CD14-positive monocyte (primary cell): ENCODE results near the gene H19. TPM values are rescaled to one million over a fixed set of nuclear protein-coding genes. Genes with fewer than 3 reads are reported as not detected.

ENCODE experiments used
- DNase-seq, 3 donors: peaks; one replicate each; pipeline ENCODE4 v3.0.0-alpha.2; 2011 to 2022
- H2AFZ ChIP-seq: 2 replicates; pipeline ENCODE4 v1.6.0; 2012; ENCODE audit warnings: mild to moderate bottlenecking, low read depth, low read length, inconsistent platforms; ENCODE audit not compliant: insufficient read depth, poor library complexity, severe bottlenecking
- H3K27ac ChIP-seq, 2 donors: 1 replicate in 1 of 2; 2 replicates in 1 of 2; pipeline ENCODE4 v1.5.1; 2012 to 2013; ENCODE audit warnings: low read length in 2 of 2, control low read depth in 1 of 2, inconsistent platforms in 1 of 2, low read depth in 1 of 2, mild to moderate bottlenecking in 1 of 2
- H3K27me3 ChIP-seq, 2 donors: one replicate each; pipeline versions ENCODE4 v1.6.0 to v1.6.1; 2011 to 2013; ENCODE audit warnings: low read length in 2 of 2; ENCODE audit not compliant: control insufficient read depth in 2 of 2, insufficient read depth in 2 of 2
- H3K36me3 ChIP-seq, 2 donors: replicated peaks in 1 of 2; 1 replicate in 1 of 2; 2 replicates in 1 of 2; pipeline versions ENCODE4 v1.5.1 to v1.6.1; 2012 to 2013; ENCODE audit warnings: low read length in 2 of 2, control low read depth in 1 of 2, inconsistent platforms in 1 of 2, mild to moderate bottlenecking in 1 of 2; ENCODE audit not compliant: insufficient read depth in 2 of 2, control insufficient read depth in 1 of 2
- H3K4me1 ChIP-seq, 2 donors: 1 replicate in 1 of 2; 2 replicates in 1 of 2; pipeline versions ENCODE4 v1.5.1 to v1.6.1; 2012 to 2013; ENCODE audit warnings: low read length in 2 of 2, control low read depth in 1 of 2, inconsistent platforms in 1 of 2, mild to moderate bottlenecking in 1 of 2, moderate library complexity in 1 of 2; ENCODE audit not compliant: insufficient read depth in 2 of 2, control insufficient read depth in 1 of 2
- H3K4me2 ChIP-seq: replicated peaks from 2 replicates; pipeline ENCODE3; 2012; ENCODE audit warnings: low read length, moderate library complexity, mild to moderate bottlenecking; ENCODE audit not compliant: poor library complexity, severe bottlenecking; ENCODE audit errors: extremely low read depth
- H3K4me3 ChIP-seq, 3 experiments: fragments of 200-600 bp in 1 of 3; sonication (generic) in 1 of 3; replicated peaks in 1 of 3; 1 replicate in 2 of 3; 2 replicates in 1 of 3; pipeline ENCODE4 v1.5.1; 2011 to 2013; ENCODE audit warnings: low read length in 3 of 3, mild to moderate bottlenecking in 3 of 3, control low read depth in 2 of 3, low read depth in 2 of 3, inconsistent platforms in 1 of 3, moderate library complexity in 1 of 3
- H3K79me2 ChIP-seq: 2 replicates; pipeline ENCODE4 v1.6.0; 2012; ENCODE audit warnings: mild to moderate bottlenecking, control low read depth, inconsistent platforms, low read length, moderate library complexity; ENCODE audit not compliant: insufficient read depth
- H3K9ac ChIP-seq: 2 replicates; pipeline ENCODE4 v1.6.0; 2017; ENCODE audit warnings: low read length, mild to moderate bottlenecking; ENCODE audit not compliant: insufficient read depth, poor library complexity, severe bottlenecking
- H3K9me3 ChIP-seq, 2 donors: replicated peaks in 1 of 2; 1 replicate in 1 of 2; 2 replicates in 1 of 2; pipeline versions ENCODE4 v1.5.1 to v1.6.1; 2012 to 2013; ENCODE audit warnings: low read length in 2 of 2, control low read depth in 1 of 2; ENCODE audit not compliant: control insufficient read depth in 1 of 2, insufficient read depth in 1 of 2
- H4K20me1 ChIP-seq: 2 replicates; pipeline ENCODE4 v1.6.0; 2012; ENCODE audit warnings: mild to moderate bottlenecking, low read length, control low read depth, moderate library complexity; ENCODE audit not compliant: insufficient read depth
- H3K27ac Mint-ChIP-seq, 7 donors: one replicate each; pipeline ENCODE4 v1.8.0; 2020; ENCODE audit warnings: mild to moderate bottlenecking in 7 of 7, mixed read lengths in 7 of 7, moderate library complexity in 6 of 7, inconsistent platforms in 2 of 7
- H3K27me3 Mint-ChIP-seq, 3 donors: one replicate each; pipeline ENCODE4 v1.8.0; 2021 to 2022; ENCODE audit warnings: low read depth in 3 of 3, mild to moderate bottlenecking in 3 of 3, mixed read lengths in 3 of 3, moderate library complexity in 3 of 3, inconsistent platforms in 1 of 3
- H3K36me3 Mint-ChIP-seq, 2 donors: one replicate each; pipeline ENCODE4 v1.8.0; 2020; ENCODE audit warnings: mixed read lengths in 2 of 2, inconsistent platforms in 1 of 2, mild to moderate bottlenecking in 1 of 2
- H3K4me1 Mint-ChIP-seq: one replicate; pipeline ENCODE4 v1.8.0; 2020; ENCODE audit warnings: mild to moderate bottlenecking, mixed read lengths
- H3K4me3 Mint-ChIP-seq, 2 donors: one replicate each; pipeline ENCODE4 v1.8.0; 2020; ENCODE audit warnings: mild to moderate bottlenecking in 2 of 2, mixed read lengths in 2 of 2, moderate library complexity in 1 of 2
- H3K9me3 Mint-ChIP-seq, 7 donors: one replicate each; pipeline ENCODE4 v1.8.0; 2020 to 2022; ENCODE audit warnings: mixed read lengths in 7 of 7, mild to moderate bottlenecking in 6 of 7, moderate library complexity in 6 of 7, inconsistent platforms in 2 of 7
- WGBS: methylation state at CpG from one replicate; pipeline ENCODE4 v1.1.5; 2013; ENCODE audit warnings: missing lambda C conversion rate; ENCODE audit not compliant: insufficient coverage; 5-methylcytosine and 5-hydroxymethylcytosine counted together
- intact Hi-C, 2 donors: fragments of 100-400 bp; cut with micrococcal nuclease; formaldehyde crosslinking; loops; one replicate each; pipeline versions ENCODE4 v1.15.0 to v1.15.1; 2023
- polyA plus RNA-seq, 3 donors: library from polyadenylated mRNA; depleted of rRNA in 1 of 3; unstranded in 2 of 3; stranded (reverse) in 1 of 3; fragments of 300-500 nt in 2 of 3; fragments of >200 nt in 1 of 3; fragmentation: Illumina TruSeq in 2 of 3; gene quantifications; 1 replicate in 2 of 3; 2 replicates in 1 of 3; pipeline ENCODE4 v1.2.3, GENCODE V29; 2012 to 2021
- TF ChIP-seq, protein P1 (sequence below): fragments of 200-600 bp; IDR thresholded peaks from one replicate; pipeline ENCODE4 v1.8.0; 2022; ENCODE audit warnings: antibody characterized with exemption, mild to moderate bottlenecking

H19 gene
- polyA plus RNA-seq, 3 donors = 0.47 TPM; not detected in 2

DNA sequence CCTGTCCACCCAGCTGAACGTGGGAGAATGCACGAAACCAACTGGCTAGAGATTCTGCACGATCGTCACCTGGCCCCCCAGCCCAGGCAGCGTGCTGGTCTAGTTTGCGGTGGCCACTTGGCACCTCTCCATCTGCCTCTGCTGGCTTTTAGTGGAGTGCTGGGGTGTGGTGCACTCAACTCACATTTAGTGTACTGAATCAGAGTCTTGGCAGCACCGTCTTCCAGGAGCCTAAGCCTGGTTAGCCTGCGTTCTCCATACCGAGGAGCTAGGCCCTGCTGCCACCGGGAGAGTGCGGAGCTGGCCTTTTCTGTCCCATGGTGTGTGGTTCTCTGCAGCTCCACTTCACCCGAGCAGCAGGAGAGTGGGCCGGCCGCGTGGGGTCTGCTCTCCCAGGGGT lies 47.7 kb downstream of the H19 start:
- Mint-ChIP-seq H3K9me3 (no peaks in the 10 kb centered on the region), H3K4me3 (no peak overlapping the region), H3K27ac (no peak overlapping the region), H3K36me3 (no peaks in the 10 kb centered on the region), H3K4me1 (no peaks in the 10 kb centered on the region), H3K27me3 (no peaks in the 10 kb centered on the region)
- H3K79me2 ChIP-seq = no peaks in the 10 kb centered on the region
- H2AFZ ChIP-seq = no peak overlapping the region
- no peaks in the 10 kb centered on the region for H3K36me3 ChIP-seq
- TF ChIP-seq, protein P1, sequence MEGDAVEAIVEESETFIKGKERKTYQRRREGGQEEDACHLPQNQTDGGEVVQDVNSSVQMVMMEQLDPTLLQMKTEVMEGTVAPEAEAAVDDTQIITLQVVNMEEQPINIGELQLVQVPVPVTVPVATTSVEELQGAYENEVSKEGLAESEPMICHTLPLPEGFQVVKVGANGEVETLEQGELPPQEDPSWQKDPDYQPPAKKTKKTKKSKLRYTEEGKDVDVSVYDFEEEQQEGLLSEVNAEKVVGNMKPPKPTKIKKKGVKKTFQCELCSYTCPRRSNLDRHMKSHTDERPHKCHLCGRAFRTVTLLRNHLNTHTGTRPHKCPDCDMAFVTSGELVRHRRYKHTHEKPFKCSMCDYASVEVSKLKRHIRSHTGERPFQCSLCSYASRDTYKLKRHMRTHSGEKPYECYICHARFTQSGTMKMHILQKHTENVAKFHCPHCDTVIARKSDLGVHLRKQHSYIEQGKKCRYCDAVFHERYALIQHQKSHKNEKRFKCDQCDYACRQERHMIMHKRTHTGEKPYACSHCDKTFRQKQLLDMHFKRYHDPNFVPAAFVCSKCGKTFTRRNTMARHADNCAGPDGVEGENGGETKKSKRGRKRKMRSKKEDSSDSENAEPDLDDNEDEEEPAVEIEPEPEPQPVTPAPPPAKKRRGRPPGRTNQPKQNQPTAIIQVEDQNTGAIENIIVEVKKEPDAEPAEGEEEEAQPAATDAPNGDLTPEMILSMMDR = no peak
- H3K9ac ChIP-seq = no peak overlapping the region
- intact Hi-C loops = no loop called here
- no CpG with 5 or more reads among the region's 15 CpGs for WGBS
- no peaks in the 10 kb centered on the region for H3K27me3 ChIP-seq
- no peak overlapping the region for H3K27ac ChIP-seq
- no peaks in the 10 kb centered on the region for H4K20me1 ChIP-seq
- DNase-seq = no peak
- H3K9me3 ChIP-seq = no peaks in the 10 kb centered on the region
- H3K4me2 ChIP-seq = no peak overlapping the region
- H3K4me1 ChIP-seq = no peaks in the 10 kb centered on the region
- no peak overlapping the region for H3K4me3 ChIP-seq

DNA sequence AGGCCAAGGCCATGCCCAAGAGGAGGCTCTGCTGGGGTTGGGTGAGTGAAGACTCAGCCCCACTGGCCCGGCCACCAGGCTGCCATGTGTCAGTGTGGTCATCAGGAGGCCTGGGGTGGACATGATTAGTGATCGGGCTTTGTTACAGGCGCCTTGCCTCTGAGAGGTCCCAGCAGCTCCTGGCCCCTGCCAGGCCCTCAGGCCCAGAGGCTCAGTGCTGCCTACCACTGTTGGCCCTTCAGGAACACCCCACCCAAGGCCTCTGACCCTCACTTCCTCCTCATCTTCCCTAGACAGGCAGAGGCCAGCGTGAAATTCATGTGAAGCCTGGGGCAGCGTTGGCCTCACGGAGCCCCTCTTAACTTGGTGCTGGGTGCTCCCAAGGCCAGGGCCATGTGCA lies 48.3 kb downstream of the H19 start:
- H2AFZ ChIP-seq = no peak overlapping the region
- H3K4me2 ChIP-seq = no peak overlapping the region
- Mint-ChIP-seq H3K9me3 (no peaks in the 10 kb centered on the region), H3K36me3 (no peaks in the 10 kb centered on the region), H3K4me1 (no peaks in the 10 kb centered on the region), H3K4me3 (no peak overlapping the region), H3K27me3 (no peaks in the 10 kb centered on the region), H3K27ac (no peak overlapping the region)
- no peaks in the 10 kb centered on the region for H3K36me3 ChIP-seq
- H3K4me1 ChIP-seq = no peaks in the 10 kb centered on the region
- no peak overlapping the region for H3K27ac ChIP-seq
- no peaks in the 10 kb centered on the region for H4K20me1 ChIP-seq
- no peak overlapping the region for H3K9ac ChIP-seq
- H3K27me3 ChIP-seq = no peaks in the 10 kb centered on the region
- TF ChIP-seq, protein P1 = no peak
- DNase-seq = no peak
- intact Hi-C loops = no loop called here
- H3K79me2 ChIP-seq = no peaks in the 10 kb centered on the region
- WGBS = no CpG with 5 or more reads among the region's 6 CpGs
- H3K4me3 ChIP-seq = no peak overlapping the region
- H3K9me3 ChIP-seq = no peaks in the 10 kb centered on the region
